Activated naive CD4-positive, alpha-beta T cell treated with anti-CD3 and anti-CD28 coated beads for 36 hours (primary cell): ENCODE measurements around the gene CAMTA1. TPM values are rescaled to one million over a fixed set of nuclear protein-coding genes. Genes with fewer than 3 reads are reported as not detected.
A peak's percentile ranks its signal among the peaks of the same experiment; 100 is the strongest.

Experiments
- CTCF ChIA-PET: fragments of 350-600 bp; sonication (Branson Sonifier 250); formaldehyde crosslinking; loops from one replicate; lab custom pipeline; 2021; ENCODE audit warnings: antibody characterized with exemption; lab: Charles Lee
- DNase-seq: peaks from one replicate; pipeline ENCODE4 v3.0.0-alpha.2; 2020
- H3K27ac Mint-ChIP-seq: one replicate; pipeline ENCODE4 v1.8.0; 2021; ENCODE audit warnings: mild to moderate bottlenecking, mixed read lengths
- H3K27me3 Mint-ChIP-seq: one replicate; pipeline ENCODE4 v1.8.0; 2021; ENCODE audit warnings: low read depth, mixed read lengths
- H3K36me3 Mint-ChIP-seq: one replicate; pipeline ENCODE4 v1.8.0; 2021; ENCODE audit warnings: low read depth, mixed read lengths
- H3K4me1 Mint-ChIP-seq: one replicate; pipeline ENCODE4 v1.8.0; 2021; ENCODE audit warnings: low read depth, mixed read lengths
- H3K4me3 Mint-ChIP-seq: one replicate; pipeline ENCODE4 v1.8.0; 2021; ENCODE audit warnings: mild to moderate bottlenecking, moderate library complexity, mixed read lengths
- H3K9me3 Mint-ChIP-seq: one replicate; pipeline ENCODE4 v1.8.0; 2021; ENCODE audit warnings: mixed read lengths
- intact Hi-C: fragments of 100-400 bp; cut with micrococcal nuclease; formaldehyde crosslinking; loops from one replicate; pipeline ENCODE4 v1.15.1; 2023
- total RNA-seq, 2 experiments: library from RNA; stranded (reverse); gene quantifications; one replicate each; pipeline ENCODE4 v1.2.3, GENCODE V29; 2021

The CAMTA1 gene
- total RNA-seq, 2 experiments from 2014 or later: 61.5 to 70.9 TPM

- H3K36me3 Mint-ChIP-seq: no peaks in the 10 kb centered on the region
- DNase-seq: no peak
- intact Hi-C loops: no loop called here
- no peaks in the 10 kb centered on the region for H3K4me1 Mint-ChIP-seq
- H3K27ac Mint-ChIP-seq: no peak overlapping the region
- CTCF ChIA-PET: no interaction called here
- no peak overlapping the region for H3K4me3 Mint-ChIP-seq
- H3K9me3 Mint-ChIP-seq: peaks cover 4% of the 10 kb centered on the region
- peaks cover 3% of the 10 kb centered on the region for H3K27me3 Mint-ChIP-seq
These were observed 605.3 kb downstream of the CAMTA1 start for GRCh38 chr1:7390604-7391000.

GRCh38 chr1:7393136-7393535 lies 607.9 kb downstream of the CAMTA1 start:
- CTCF ChIA-PET: interaction anchor here (0.6 kb wide), 1 partner anchor 110 kb away, joined by 3 read pairs; no protein-coding TSS in a partner anchor
- intact Hi-C loops: no loop called here

DNA sequence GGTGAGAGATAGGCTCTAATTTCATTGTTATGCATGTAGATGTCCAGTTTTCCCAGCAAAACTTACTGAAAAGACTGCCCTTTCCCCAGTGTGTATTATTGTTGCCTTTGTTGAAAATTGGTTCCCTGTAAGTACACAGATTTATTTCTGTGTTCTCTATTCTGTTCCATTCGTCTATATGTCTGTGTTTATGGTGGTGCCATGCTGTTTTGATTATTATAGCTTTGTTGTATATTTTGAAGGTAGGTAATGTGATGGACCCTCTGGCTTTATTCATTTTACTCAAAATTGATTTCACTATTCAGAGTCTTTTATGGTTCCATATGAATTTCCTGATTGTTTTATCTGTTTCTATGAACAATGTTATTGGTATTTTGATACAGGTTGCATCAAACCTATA lies 610.0 kb downstream of the CAMTA1 start:
- Mint-ChIP-seq H3K4me3 (no peak overlapping the region), H3K27ac (no peak overlapping the region), H3K27me3 (peaks cover 17% of the 10 kb centered on the region), H3K4me1 (no peaks in the 10 kb centered on the region), H3K36me3 (no peaks in the 10 kb centered on the region), H3K9me3 (peaks cover 13% of the 10 kb centered on the region)
- intact Hi-C loops: no loop called here
- DNase-seq: no peak
- CTCF ChIA-PET: no interaction called here

More at GRCh38 chr1:7393136-7393535, 607.9 kb downstream of the CAMTA1 start:
- DNase-seq: no peak
- Mint-ChIP-seq H3K27me3 (peaks cover 9% of the 10 kb centered on the region), H3K4me3 (no peak overlapping the region), H3K9me3 (peaks cover 8% of the 10 kb centered on the region), H3K27ac (no peak overlapping the region), H3K36me3 (no peaks in the 10 kb centered on the region), H3K4me1 (no peaks in the 10 kb centered on the region)

GRCh38 chr1:7398982-7399381 lies 613.7 kb downstream of the CAMTA1 start:
- intact Hi-C loops: no loop called here
- H3K27ac Mint-ChIP-seq: no peak overlapping the region
- CTCF ChIA-PET: no interaction called here

DNA sequence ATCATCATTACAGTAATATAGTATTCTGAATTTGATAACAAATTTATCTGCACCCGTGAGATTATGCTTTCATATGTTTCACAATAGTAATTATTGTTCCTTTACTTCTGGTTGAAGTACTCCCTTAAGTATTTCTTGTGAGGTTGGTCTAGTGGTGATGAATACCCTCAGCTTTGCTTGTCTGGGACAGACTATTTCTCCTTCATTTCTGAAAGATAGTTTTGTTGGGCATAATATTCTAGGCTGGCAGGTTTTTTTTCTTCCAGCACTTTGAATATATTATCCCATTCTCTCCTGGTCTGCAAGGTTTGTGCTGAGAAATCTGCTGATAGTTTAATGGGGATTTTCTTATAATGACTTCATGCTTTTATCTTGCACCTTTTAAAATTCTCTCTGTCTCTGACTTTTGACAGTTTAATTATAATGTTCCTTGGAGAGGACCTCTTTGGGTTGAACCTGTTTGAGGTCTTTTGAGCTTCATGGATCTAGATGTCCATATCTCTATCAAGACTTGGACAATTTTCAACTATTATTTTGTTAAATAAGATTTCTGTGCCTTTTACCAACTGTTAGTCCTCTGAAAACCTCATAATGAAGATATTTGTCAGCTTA lies 614.4 kb downstream of the CAMTA1 start:
- no peak overlapping the region for H3K4me3 Mint-ChIP-seq
- H3K9me3 Mint-ChIP-seq: peaks cover 18% of the 10 kb centered on the region
- peaks cover 31% of the 10 kb centered on the region for H3K27me3 Mint-ChIP-seq

More at GRCh38 chr1:7398982-7399381, 613.7 kb downstream of the CAMTA1 start:
- peaks cover 18% of the 10 kb centered on the region for H3K9me3 Mint-ChIP-seq
- DNase-seq: no peak
- H3K4me1 Mint-ChIP-seq: no peaks in the 10 kb centered on the region
- peaks cover 27% of the 10 kb centered on the region for H3K27me3 Mint-ChIP-seq
- no peaks in the 10 kb centered on the region for H3K36me3 Mint-ChIP-seq
- H3K4me3 Mint-ChIP-seq: no peak overlapping the region

GRCh38 chr1:7400566-7400965 lies 615.3 kb downstream of the CAMTA1 start:
- Mint-ChIP-seq H3K27ac (no peak overlapping the region), H3K4me3 (no peak overlapping the region), H3K27me3 (peaks cover 28% of the 10 kb centered on the region), H3K4me1 (no peaks in the 10 kb centered on the region), H3K9me3 (peaks cover 14% of the 10 kb centered on the region), H3K36me3 (no peaks in the 10 kb centered on the region)
- intact Hi-C loops: loop anchor here (5.0 kb wide), 1 partner anchor 247 kb away; no protein-coding TSS in a partner anchor
- no peak for DNase-seq
- CTCF ChIA-PET: interaction anchor here (0.6 kb wide), 1 partner anchor 159 kb away, joined by 3 read pairs; no protein-coding TSS in a partner anchor

More for the DNA sequence above, 614.4 kb downstream of the CAMTA1 start:
- Mint-ChIP-seq H3K27ac (no peak overlapping the region), H3K36me3 (no peaks in the 10 kb centered on the region), H3K4me1 (no peaks in the 10 kb centered on the region)
- CTCF ChIA-PET: interaction anchor here (0.6 kb wide), 1 partner anchor 160 kb away, joined by 3 read pairs; no protein-coding TSS in a partner anchor
- intact Hi-C loops: loop anchor here (5.0 kb wide), 1 partner anchor 248 kb away; no protein-coding TSS in a partner anchor
- DNase-seq: no peak

DNA sequence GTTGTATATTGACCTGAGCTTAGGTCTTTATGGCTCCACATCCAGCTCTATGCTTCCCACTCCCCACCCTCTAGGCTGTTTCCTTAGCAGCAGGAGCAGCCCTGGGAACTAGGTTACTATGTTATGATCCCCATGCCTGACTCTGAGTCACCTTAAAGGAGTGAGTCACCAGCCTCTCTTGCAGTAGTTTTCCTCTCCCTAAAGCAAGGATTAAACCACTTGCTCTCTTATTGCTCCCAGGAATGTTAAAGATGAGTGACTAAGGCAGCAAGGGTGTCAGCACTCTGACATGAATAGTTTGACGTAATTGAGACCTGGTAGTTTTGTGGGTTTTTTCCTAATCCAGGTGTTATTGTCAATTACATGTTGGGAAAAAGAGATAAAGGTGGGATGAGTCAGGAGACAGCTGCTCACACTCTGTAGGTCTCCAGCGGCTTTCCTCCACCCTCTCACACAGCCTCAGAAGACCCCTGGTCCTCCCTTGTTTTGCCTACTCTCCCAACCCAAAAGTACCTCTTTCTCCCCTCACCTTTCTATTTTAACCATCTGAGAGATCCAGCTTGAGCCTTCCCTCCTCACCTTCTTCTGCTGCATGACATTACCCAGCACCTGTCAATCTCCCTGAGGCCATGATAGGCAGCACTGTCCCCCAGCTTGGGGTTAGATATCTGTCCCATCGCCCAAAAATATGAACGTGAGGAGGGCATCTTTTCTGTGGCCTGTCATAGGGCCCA lies 616.7 kb downstream of the CAMTA1 start:
- H3K27me3 Mint-ChIP-seq: peaks cover 22% of the 10 kb centered on the region
- intact Hi-C loops: loop anchor here (5.0 kb wide), 1 partner anchor 245 kb away; no protein-coding TSS in a partner anchor
- H3K9me3 Mint-ChIP-seq: peaks cover 10% of the 10 kb centered on the region
- CTCF ChIA-PET: no interaction called here
- no peak for DNase-seq
- no peaks in the 10 kb centered on the region for H3K4me1 Mint-ChIP-seq
- no peak overlapping the region for H3K4me3 Mint-ChIP-seq
- no peak overlapping the region for H3K27ac Mint-ChIP-seq
- H3K36me3 Mint-ChIP-seq: no peaks in the 10 kb centered on the region

GRCh38 chr1:7402548-7402850 lies 617.2 kb downstream of the CAMTA1 start:
- Mint-ChIP-seq H3K9me3 (peaks cover 10% of the 10 kb centered on the region), H3K36me3 (no peaks in the 10 kb centered on the region), H3K4me3 (no peak overlapping the region), H3K27ac (no peak overlapping the region), H3K4me1 (no peaks in the 10 kb centered on the region), H3K27me3 (peaks cover 22% of the 10 kb centered on the region)
- DNase-seq: no peak
- intact Hi-C loops: loop anchor here (5.0 kb wide), 1 partner anchor 245 kb away; no protein-coding TSS in a partner anchor
- CTCF ChIA-PET: no interaction called here

- Mint-ChIP-seq H3K4me3 (no peak overlapping the region), H3K9me3 (peaks cover 10% of the 10 kb centered on the region), H3K27ac (no peak overlapping the region), H3K4me1 (no peaks in the 10 kb centered on the region), H3K27me3 (peaks cover 20% of the 10 kb centered on the region), H3K36me3 (no peaks in the 10 kb centered on the region)
- peak; percentile 21 for DNase-seq
- CTCF ChIA-PET: interaction anchor here (0.6 kb wide), 1 partner anchor 294 kb away, joined by 3 read pairs; no protein-coding TSS in a partner anchor
- intact Hi-C loops: loop anchor here (5.0 kb wide), 1 partner anchor 244 kb away; no protein-coding TSS in a partner anchor
These were observed 618.2 kb downstream of the CAMTA1 start for GRCh38 chr1:7403265-7404045.

DNA sequence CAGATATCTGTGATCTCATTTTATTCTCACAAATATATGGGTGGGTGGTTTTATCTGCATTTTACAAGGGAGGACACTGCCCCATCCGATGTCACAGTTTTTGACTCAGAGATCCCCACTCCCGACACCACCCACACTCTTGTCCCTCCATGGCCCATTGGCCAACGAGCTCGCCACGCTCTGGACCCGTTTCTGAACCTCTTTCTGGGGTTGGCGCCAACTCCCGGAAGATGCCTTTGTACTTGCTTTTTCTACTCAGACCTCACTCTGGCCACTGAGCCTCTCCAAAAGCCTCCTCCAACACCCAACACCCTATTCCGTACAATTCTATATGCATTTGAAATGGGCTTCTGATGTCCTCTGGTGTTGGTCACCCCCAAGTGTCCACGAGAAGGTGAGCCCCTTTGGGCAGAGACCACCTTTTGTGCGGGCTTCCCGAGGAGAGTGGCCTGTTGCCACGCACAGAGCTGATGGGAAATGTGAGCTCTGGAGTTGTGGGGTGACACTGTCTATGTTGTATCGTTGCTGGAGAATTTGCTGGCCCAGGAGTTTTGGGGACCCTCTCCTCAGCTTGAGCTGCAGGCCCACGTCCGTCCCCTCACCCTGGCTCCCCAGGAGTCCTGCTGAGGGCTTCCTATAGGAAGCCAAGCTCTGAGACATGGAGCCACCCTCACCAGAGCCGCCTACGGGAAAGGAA lies 618.9 kb downstream of the CAMTA1 start:
- Mint-ChIP-seq H3K4me3 (no peak overlapping the region), H3K4me1 (no peaks in the 10 kb centered on the region), H3K36me3 (no peaks in the 10 kb centered on the region), H3K9me3 (peaks cover 9% of the 10 kb centered on the region), H3K27me3 (peaks cover 15% of the 10 kb centered on the region), H3K27ac (no peak overlapping the region)
- DNase-seq: no peak
- intact Hi-C loops: loop anchor here (5.0 kb wide), 1 partner anchor 243 kb away; no protein-coding TSS in a partner anchor
- CTCF ChIA-PET: no interaction called here

DNA sequence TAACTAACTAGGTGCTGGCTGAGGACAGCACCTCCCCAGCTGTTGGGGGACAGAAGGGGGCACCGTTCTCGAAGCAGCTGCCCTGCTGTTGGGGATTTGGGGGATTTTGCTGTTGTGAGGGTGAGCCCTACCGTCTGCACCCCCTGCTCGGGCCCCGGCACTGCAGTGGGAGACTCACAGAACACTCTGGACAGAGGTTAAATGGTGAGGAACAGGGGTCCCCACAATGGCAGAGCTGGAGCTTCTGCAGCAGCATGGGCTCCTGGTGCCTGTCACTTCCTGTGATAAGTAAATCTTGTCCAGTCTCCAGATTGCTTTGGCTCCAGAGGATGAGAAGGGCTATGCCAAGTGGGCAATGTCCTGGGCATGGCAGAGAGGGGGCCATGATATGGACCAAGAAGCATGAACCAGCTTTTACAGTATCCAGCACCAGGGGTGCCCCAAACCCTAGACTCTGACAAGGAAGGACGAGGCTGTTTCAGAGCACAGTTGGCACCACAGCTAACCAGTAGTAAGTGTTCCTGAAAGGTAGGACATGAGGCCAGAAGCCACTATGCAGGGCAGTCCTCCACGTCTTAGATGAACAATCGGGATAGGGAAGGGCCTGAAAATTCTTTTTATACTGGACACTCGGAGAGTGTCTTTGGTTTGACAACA lies 620.7 kb downstream of the CAMTA1 start:
- H3K27ac Mint-ChIP-seq: no peak overlapping the region
- no peaks in the 10 kb centered on the region for H3K9me3 Mint-ChIP-seq
- H3K4me1 Mint-ChIP-seq: no peaks in the 10 kb centered on the region
- H3K36me3 Mint-ChIP-seq: no peaks in the 10 kb centered on the region
- H3K27me3 Mint-ChIP-seq: peaks cover 14% of the 10 kb centered on the region
- no peak for DNase-seq
- H3K4me3 Mint-ChIP-seq: no peak overlapping the region
- intact Hi-C loops: no loop called here
- CTCF ChIA-PET: no interaction called here
